ENCODE data around the gene C1orf174.

DNA sequence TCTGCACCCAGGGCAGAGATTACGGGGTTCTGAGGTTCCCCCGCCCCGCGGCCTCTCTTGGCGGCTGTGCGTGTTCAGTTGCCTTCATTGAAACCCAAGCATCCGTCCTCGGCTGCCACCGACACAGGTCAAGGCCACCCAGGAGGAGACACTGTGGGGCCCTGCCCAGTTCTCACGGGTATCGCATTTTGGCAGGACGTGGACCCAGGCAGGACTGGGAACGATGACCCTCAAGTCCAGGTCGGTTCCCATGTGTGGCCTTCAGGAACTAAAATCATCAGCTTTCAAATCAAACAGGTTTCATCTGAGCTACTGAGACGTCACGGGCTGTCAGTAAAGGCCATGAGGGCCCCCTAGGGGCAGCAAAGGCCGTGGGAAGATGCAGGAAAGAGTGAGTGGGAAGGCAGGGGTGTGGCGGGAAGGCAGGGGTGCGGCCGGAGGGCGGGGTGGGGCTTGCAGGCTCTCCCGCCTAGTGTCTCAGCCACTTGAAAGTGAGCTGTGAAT is 7.0 kb upstream of the C1orf174 start:
- TF ChIP-seq CTCF (IDR thresholded peaks at IDR 0.05) (no peak), POLR2A (IDR thresholded peaks at IDR 0.05) (no peak)
